RWPE1 (cell line): ENCODE data around the gene EGFR.
A peak's percentile ranks its signal among the peaks of the same experiment; 100 is the strongest.

Source experiments
- CTCF ChIA-PET: fragments of 350-600 bp; sonication (Branson Sonifier 250); formaldehyde crosslinking; extraction: SDS; loops from one replicate; lab custom pipeline; 2021; lab: Yijun Ruan, JAX
- POLR2A ChIA-PET: fragments of 400-600 bp; formaldehyde crosslinking; extraction: SDS; loops from one replicate; lab custom pipeline; 2020; ENCODE audit warnings: antibody characterized with exemption; ENCODE audit not compliant: low non-redundant PET; lab: Yijun Ruan, JAX
- DNase-seq: peaks from one replicate; pipeline ENCODE4 v3.0.0; 2012; ENCODE audit warnings: low spot score
- H3K27ac ChIP-seq: fragments of 450-650 bp; 2 replicates; pipeline ENCODE4 v1.5.1; 2017
- TF ChIP-seq, protein P1 (sequence below): fragments of 450-650 bp; conservative IDR thresholded peaks from 2 replicates; pipeline ENCODE4 v1.5.1; 2017; ENCODE audit warnings: low read depth, mild to moderate bottlenecking

The EGFR gene

DNA sequence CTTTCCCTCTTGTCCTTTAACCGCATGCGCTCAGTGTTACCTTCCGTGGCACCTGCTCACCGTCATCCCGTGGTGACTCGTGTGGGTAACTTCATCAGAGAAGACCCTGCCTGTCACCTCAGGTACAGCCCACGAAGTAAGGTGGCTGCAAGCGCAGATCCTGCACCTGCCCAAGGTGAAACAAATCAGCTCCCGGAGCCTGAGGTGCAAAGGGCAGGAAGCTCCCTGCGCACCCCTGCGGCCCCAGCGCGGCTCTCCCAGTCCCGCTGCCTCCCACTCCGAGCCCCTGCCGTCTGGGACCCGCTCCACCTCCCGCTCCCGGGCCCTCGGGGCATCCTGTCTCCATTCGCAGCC lies 235.4 kb downstream of the EGFR start:
- CTCF ChIA-PET = interaction anchor here (0.5 to 2.7 kb wide), 25 partner anchors 45 to 679 kb away, joined by 3 to 36 read pairs (median 4); partner anchors contain the start of gene EGFR
- no peak for DNase-seq
- H3K27ac ChIP-seq = peak overlapping the region; percentile 74
- TF ChIP-seq, protein P1, sequence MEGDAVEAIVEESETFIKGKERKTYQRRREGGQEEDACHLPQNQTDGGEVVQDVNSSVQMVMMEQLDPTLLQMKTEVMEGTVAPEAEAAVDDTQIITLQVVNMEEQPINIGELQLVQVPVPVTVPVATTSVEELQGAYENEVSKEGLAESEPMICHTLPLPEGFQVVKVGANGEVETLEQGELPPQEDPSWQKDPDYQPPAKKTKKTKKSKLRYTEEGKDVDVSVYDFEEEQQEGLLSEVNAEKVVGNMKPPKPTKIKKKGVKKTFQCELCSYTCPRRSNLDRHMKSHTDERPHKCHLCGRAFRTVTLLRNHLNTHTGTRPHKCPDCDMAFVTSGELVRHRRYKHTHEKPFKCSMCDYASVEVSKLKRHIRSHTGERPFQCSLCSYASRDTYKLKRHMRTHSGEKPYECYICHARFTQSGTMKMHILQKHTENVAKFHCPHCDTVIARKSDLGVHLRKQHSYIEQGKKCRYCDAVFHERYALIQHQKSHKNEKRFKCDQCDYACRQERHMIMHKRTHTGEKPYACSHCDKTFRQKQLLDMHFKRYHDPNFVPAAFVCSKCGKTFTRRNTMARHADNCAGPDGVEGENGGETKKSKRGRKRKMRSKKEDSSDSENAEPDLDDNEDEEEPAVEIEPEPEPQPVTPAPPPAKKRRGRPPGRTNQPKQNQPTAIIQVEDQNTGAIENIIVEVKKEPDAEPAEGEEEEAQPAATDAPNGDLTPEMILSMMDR = no peak
- POLR2A ChIA-PET = interaction anchor here (0.7 kb wide), 1 partner anchor 203 kb away, joined by 3 read pairs; no protein-coding TSS in a partner anchor

DNA sequence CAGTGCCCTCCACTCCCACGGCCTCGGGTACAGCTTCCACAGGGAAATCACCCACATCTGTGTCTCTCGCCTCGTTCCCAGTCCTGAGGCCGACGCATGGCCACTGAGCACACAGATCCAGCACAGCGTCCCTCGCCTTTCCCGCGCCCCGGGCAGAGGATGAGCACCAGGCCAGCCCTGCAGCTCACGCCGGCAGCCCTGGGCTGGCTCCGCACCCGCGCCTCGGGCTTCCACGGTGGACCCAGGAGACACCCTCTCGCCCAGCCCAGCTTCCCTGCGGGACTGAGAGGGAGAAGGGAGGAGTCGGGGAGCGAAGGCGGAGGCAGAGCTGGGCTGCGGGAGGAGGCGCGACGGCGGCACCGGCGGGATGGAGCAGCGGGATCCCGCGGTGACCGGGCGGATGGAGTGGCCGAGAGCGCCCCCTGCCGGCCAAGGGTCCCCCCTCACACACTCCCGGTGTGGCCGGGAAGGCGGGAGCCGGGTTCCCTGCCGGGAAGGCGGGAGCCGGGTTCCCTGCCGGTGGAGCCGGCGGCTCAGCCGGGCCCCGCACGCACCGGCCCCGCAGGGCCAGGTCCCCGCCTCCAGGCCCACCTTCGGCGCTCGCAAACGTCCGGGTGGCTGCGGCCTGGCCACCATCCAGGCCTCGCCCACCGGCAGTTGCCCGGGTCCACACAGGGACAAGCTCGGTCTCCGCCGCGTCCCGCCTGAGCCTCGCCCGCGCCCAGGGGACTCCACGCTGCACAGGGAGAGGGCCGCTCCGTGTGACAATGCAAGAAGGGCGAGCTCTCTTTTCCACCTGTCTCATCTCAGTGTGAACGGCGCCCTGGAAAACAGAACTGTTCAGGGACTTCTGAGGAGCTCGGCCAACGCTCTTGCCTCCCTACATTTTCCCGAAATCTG lies 236.0 kb downstream of the EGFR start:
- ChIA-PET CTCF (interaction anchor here (0.5 to 2.7 kb wide), 50 partner anchors 10 to 872 kb away, joined by 3 to 36 read pairs (median 4); partner anchors contain the start of genes EGFR and SEC61G), POLR2A (interaction anchor here (0.7 to 1.3 kb wide), 2 partner anchors 204 to 496 kb away, joined by 3 read pairs; partner anchors contain the start of gene SEC61G)
- peak; percentile 89 for DNase-seq
- TF ChIP-seq, protein P1 = peak; percentile 31
- peak overlapping the region; percentile 74 for H3K27ac ChIP-seq

DNA sequence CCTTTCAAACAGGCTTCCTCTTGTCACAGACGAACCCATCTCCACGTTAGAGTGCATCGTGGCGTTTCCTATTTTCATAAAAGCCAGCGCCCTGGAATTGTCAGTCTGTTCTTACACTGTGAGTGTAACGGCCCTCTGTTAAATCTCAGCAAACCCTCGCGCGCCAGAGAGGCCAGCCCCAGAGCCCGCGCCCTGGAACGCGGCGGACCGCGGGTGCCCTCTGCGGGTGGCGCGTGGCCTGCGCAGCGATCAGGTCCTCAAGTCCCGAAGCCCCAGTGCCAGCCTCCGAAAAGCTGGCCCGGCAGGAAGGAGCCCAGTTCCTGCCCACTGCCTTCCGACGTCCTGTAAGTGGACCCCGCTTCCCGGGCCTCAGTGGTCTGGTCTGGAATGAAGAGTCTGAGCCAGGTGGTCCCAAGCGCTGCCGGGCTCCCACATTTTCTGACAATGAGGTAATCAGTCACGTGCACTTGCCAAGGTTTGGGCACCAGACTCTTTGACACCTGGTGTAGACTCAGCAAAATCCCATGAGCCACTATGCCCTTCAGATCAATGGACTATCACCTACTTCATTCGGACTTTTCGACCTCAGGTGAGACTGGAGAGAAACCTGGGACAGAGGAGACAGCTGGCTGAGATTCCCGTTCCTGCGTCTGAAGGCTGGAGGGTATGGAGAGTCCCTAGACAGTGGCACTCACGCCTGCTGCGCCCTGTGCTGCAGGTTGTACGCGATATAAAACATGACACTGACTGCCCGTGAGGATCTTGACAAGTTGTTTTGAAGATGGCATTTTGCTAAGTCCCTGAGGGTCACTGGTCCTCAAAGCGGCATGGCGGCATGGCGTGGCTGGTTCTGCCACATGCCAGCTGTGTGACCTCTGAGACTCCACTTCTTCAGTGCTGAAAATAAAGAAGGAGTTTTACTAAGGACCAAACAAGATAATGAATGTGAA lies 237.0 kb downstream of the EGFR start:
- ChIA-PET CTCF (interaction anchor here (0.6 to 2.7 kb wide), 53 partner anchors 10 to 892 kb away, joined by 3 to 36 read pairs (median 4); partner anchors contain the start of genes EGFR and SEC61G), POLR2A (interaction anchor here (1.3 kb wide), 1 partner anchor 497 kb away, joined by 3 read pairs; the partner anchor contains the start of gene SEC61G)
- TF ChIP-seq, protein P1 = peak; percentile 99
- DNase-seq = peak; percentile 74
- peak overlapping the region; percentile 74 for H3K27ac ChIP-seq

DNA sequence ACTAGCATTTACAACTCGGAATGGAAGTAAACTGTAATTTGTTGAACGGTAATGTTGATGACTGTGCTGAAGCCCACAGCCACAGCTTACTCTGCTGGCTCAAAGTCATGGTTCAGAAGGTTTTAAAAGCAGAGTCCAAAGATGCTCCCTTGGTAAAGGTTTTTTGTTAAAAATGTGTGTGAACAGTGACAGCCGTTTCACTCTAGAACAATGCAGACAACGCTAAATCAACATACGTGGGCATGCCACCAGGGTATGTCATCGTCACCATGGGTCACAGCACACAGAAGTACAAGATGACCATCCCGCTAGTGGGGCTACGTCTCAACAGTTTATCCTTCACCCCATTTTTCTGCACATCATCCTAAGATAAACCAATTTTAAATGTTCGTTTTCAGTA lies 239.8 kb downstream of the EGFR start:
- TF ChIP-seq, protein P1 = no peak
- CTCF ChIA-PET = no interaction called here
- DNase-seq = no peak

DNA sequence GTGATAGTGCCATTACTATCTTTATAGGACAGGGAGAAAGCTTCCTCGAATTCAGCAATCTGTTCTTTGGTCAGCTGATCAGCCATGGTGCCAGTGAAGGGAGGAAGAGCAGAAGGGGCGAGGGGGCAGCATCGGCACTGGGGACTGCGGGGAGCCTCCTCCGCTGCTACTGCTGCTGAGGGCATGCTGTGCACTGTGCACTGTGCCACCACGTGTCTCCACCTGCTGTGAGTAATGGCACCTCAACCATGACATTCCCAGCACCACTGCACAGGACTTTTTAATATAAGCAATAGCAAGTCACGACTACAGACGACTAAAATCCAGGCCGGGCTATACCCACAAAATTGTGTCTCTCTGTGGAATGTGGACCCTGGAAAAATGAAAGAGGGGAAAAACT lies 241.4 kb downstream of the EGFR start:
- CTCF ChIA-PET = no interaction called here
- TF ChIP-seq, protein P1 = no peak
- POLR2A ChIA-PET = no interaction called here
- DNase-seq = no peak
- H3K27ac ChIP-seq = no peak overlapping the region

More for the DNA sequence above, 239.8 kb downstream of the EGFR start:
- POLR2A ChIA-PET = no interaction called here
- H3K27ac ChIP-seq = no peak overlapping the region
